Hepatocyte (in vitro differentiated cells): Measurements from ENCODE around the gene CTBP1.

Experiments used
- CTCF ChIP-seq: fragments of 200-600 bp; sonication (generic); IDR thresholded peaks from 2 replicates; pipeline ENCODE4 v1.5.1; 2016; ENCODE audit warnings: antibody characterized with exemption, mild to moderate bottlenecking; ENCODE audit not compliant: poor library complexity
- EZH2 ChIP-seq: fragments of 200-600 bp; sonication (generic); IDR thresholded peaks from 2 replicates; pipeline ENCODE4 v1.6.1; 2016; ENCODE audit warnings: antibody characterized with exemption, mild to moderate bottlenecking, borderline replicate concordance

GRCh38 chr4:1298461-1298860 lies 49.5 kb upstream of the CTBP1 start:
- TF ChIP-seq CTCF (no peak), EZH2 (no peak)
